ENCODE results near the gene ABTB2. TPM values are rescaled to one million over a fixed set of nuclear protein-coding genes. Genes with fewer than 3 reads are reported as not detected.

ABTB2 gene
- total RNA-seq, 6 experiments from 2014 or later = 6.0 to 14.9 (median 10.0) TPM

- TF ChIP-seq POLR2A (IDR thresholded peaks at IDR 0.05) = no peak
- TF ChIP-seq CTCF (IDR thresholded peaks at IDR 0.05) = no peak
- ATAC-seq (no peak), DNase-seq (no peak)
- no peak overlapping the region for H3K27ac ChIP-seq
- H3K36me3 ChIP-seq = no peaks in the 10 kb centered on the region
- H3K9me3 ChIP-seq = no peaks in the 10 kb centered on the region
- H3K4me1 ChIP-seq = no peaks in the 10 kb centered on the region
- no peak overlapping the region for H3K4me3 ChIP-seq
- intact Hi-C loops (cut with DNase I) = no loop called here
- 0% methylated on average over 1 of the region's 1 CpG for WGBS (ENCODE audit: insufficient coverage, low coverage, low lambda C conversion rate, missing lambda C conversion rate)
- no peaks in the 10 kb centered on the region for H3K27me3 ChIP-seq
These were observed 66.9 kb downstream of the ABTB2 start for GRCh38 chr11:34290926-34291325.

GRCh38 chr11:34288492-34288891 lies 69.3 kb downstream of the ABTB2 start:
- DNase-seq (no peak), ATAC-seq (no peak)
- no peak overlapping the region for H3K27ac ChIP-seq
- H3K4me3 ChIP-seq = no peak overlapping the region
- peaks cover 0 to 9% (median 0%) of the 10 kb centered on the region in 4 donors for H3K4me1 ChIP-seq
- no peaks in the 10 kb centered on the region for H3K36me3 ChIP-seq
- intact Hi-C loops (cut with DNase I) = no loop called here
- H3K9me3 ChIP-seq = no peaks in the 10 kb centered on the region
- H3K27me3 ChIP-seq = no peaks in the 10 kb centered on the region
- TF ChIP-seq CTCF (IDR thresholded peaks at IDR 0.05) (no peak), POLR2A (IDR thresholded peaks at IDR 0.05) (no peak)
- WGBS (ENCODE audit: insufficient coverage, low coverage, low lambda C conversion rate, missing lambda C conversion rate) = 59% methylated on average over 7 of the region's 7 CpGs

GRCh38 chr11:34284811-34285481 lies 72.9 kb downstream of the ABTB2 start:
- ATAC-seq (peak; percentile 41 to 50 (median 42)), DNase-seq (no peak)
- Histone ChIP-seq H3K27ac (no peak overlapping the region), H3K9me3 (no peaks in the 10 kb centered on the region), H3K36me3 (no peaks in the 10 kb centered on the region), H3K4me1 (peaks cover 0 to 9% (median 0%) of the 10 kb centered on the region in 4 donors), H3K4me3 (no peak overlapping the region), H3K27me3 (no peaks in the 10 kb centered on the region)
- intact Hi-C loops (cut with DNase I) = no loop called here
- 66% methylated on average over 7 of the region's 17 CpGs for WGBS (ENCODE audit: insufficient coverage, low coverage, low lambda C conversion rate, missing lambda C conversion rate)
- TF ChIP-seq POLR2A (IDR thresholded peaks at IDR 0.05) (no peak), CTCF (IDR thresholded peaks at IDR 0.05) (no peak)

GRCh38 chr11:34284156-34284555 lies 73.7 kb downstream of the ABTB2 start:
- Histone ChIP-seq H3K4me3 (no peak overlapping the region), H3K9me3 (no peaks in the 10 kb centered on the region), H3K27ac (no peak overlapping the region), H3K4me1 (peaks cover 0 to 14% (median under 1%) of the 10 kb centered on the region in 4 donors), H3K27me3 (no peaks in the 10 kb centered on the region), H3K36me3 (no peaks in the 10 kb centered on the region)
- DNase-seq (no peak), ATAC-seq (peak in 2 of 4 donors; percentile 26 to 64)
- WGBS (ENCODE audit: insufficient coverage, low coverage, low lambda C conversion rate, missing lambda C conversion rate) = 25% methylated on average over 2 of the region's 3 CpGs
- no peak for TF ChIP-seq POLR2A (IDR thresholded peaks at IDR 0.05)
- TF ChIP-seq CTCF (IDR thresholded peaks at IDR 0.05) = no peak
- intact Hi-C loops (cut with DNase I) = no loop called here

All from right lobe of liver (tissue), 6 donors.